ENCODE measurements around the gene PSORS1C2. TPM values are rescaled to one million over a fixed set of nuclear protein-coding genes. Genes with fewer than 3 reads are reported as not detected.

PSORS1C2 gene
- total RNA-seq, 2 experiments from 2014 or later = not detected

GRCh38 chr6:31162463-31163165 is 23.7 kb upstream of the PSORS1C2 start:
- peaks cover 25% of the 10 kb centered on the region for H3K4me1 Mint-ChIP-seq
- no peak overlapping the region for H3K4me3 Mint-ChIP-seq
- POLR2A ChIA-PET = no interaction called here
- no peak for DNase-seq
- no peak overlapping the region for H3K27ac Mint-ChIP-seq
- no peak for ATAC-seq (ENCODE audit: low read depth)
- no peaks in the 10 kb centered on the region for H3K27me3 Mint-ChIP-seq
- peaks cover 16% of the 10 kb centered on the region for H3K36me3 Mint-ChIP-seq
- H3K9me3 Mint-ChIP-seq = no peaks in the 10 kb centered on the region

- DNase-seq (no peak), ATAC-seq (ENCODE audit: low read depth) (no peak)
- Mint-ChIP-seq H3K27me3 (no peaks in the 10 kb centered on the region), H3K9me3 (no peaks in the 10 kb centered on the region), H3K4me3 (peak overlapping the region; percentile 44), H3K4me1 (peaks cover 29% of the 10 kb centered on the region), H3K36me3 (peaks cover 16% of the 10 kb centered on the region), H3K27ac (no peak overlapping the region)
- POLR2A ChIA-PET = interaction anchor here (0.6 to 1.2 kb wide), 2 partner anchors 322 to 448 kb away, joined by 3 read pairs; no protein-coding TSS in a partner anchor
Observed at GRCh38 chr6:31161216-31162126, 22.6 kb upstream of the PSORS1C2 start.

- Mint-ChIP-seq H3K4me3 (peak overlapping the region; percentile 99), H3K27ac (peak overlapping the region; percentile 95), H3K36me3 (peaks cover 23% of the 10 kb centered on the region), H3K27me3 (no peaks in the 10 kb centered on the region), H3K4me1 (peaks cover 29% of the 10 kb centered on the region), H3K9me3 (no peaks in the 10 kb centered on the region)
- POLR2A ChIA-PET = interaction anchor here (0.6 to 2.3 kb wide), 12 partner anchors 10 to 336 kb away, joined by 3 to 10 read pairs (median 4); partner anchors contain the start of gene VARS2
- ATAC-seq (ENCODE audit: low read depth) (peak; percentile 20), DNase-seq (peak; percentile 54)
Observed at GRCh38 chr6:31158863-31159855, 20.3 kb upstream of the PSORS1C2 start.

GRCh38 chr6:31158140-31158862 is 19.4 kb upstream of the PSORS1C2 start, which contains the start of gene TCF19:
TCF19 (plus strand) TSS chr6:31158589; CDS start chr6:31159470, 881 bp downstream.
- POLR2A ChIA-PET = interaction anchor here (0.6 to 2.3 kb wide), 11 partner anchors 8 to 541 kb away, joined by 3 to 10 read pairs (median 4); partner anchors contain the start of genes MRPS18B, PPP1R10 and VARS2
- Mint-ChIP-seq H3K4me1 (peaks cover 29% of the 10 kb centered on the region), H3K36me3 (peaks cover 23% of the 10 kb centered on the region), H3K27ac (peak within 1 kb of the TSS; percentile 95), H3K27me3 (no peaks in the 10 kb centered on the region), H3K4me3 (peak within 1 kb of the TSS; percentile 99), H3K9me3 (no peaks in the 10 kb centered on the region)
- DNase-seq (peak; percentile 99), ATAC-seq (ENCODE audit: low read depth) (peak; percentile 92)

- H3K9me3 Mint-ChIP-seq = no peaks in the 10 kb centered on the region
- H3K27ac Mint-ChIP-seq = peak within 1 kb of the TSS; percentile 95
- H3K4me1 Mint-ChIP-seq = peaks cover 26% of the 10 kb centered on the region
- ATAC-seq (ENCODE audit: low read depth) (no peak), DNase-seq (no peak)
- POLR2A ChIA-PET = interaction anchor here (1.5 to 2.3 kb wide), 6 partner anchors 9 to 540 kb away, joined by 3 to 10 read pairs (median 4); partner anchors contain the start of genes MRPS18B, PPP1R10 and VARS2
- no peaks in the 10 kb centered on the region for H3K27me3 Mint-ChIP-seq
- peaks cover 19% of the 10 kb centered on the region for H3K36me3 Mint-ChIP-seq
- peak within 1 kb of the TSS; percentile 99 for H3K4me3 Mint-ChIP-seq
Observed at GRCh38 chr6:31157513-31158139, 18.8 kb upstream of the PSORS1C2 start, which contains the start of gene CCHCR1. CCHCR1 (minus strand) TSS chr6:31157802; CDS start chr6:31157600, 202 bp downstream.

- DNase-seq (no peak), ATAC-seq (ENCODE audit: low read depth) (no peak)
- H3K36me3 Mint-ChIP-seq = peaks cover 16% of the 10 kb centered on the region
- H3K4me3 Mint-ChIP-seq = peak overlapping the region; percentile 99
- no peaks in the 10 kb centered on the region for H3K27me3 Mint-ChIP-seq
- no peak overlapping the region for H3K27ac Mint-ChIP-seq
- H3K9me3 Mint-ChIP-seq = no peaks in the 10 kb centered on the region
- POLR2A ChIA-PET = no interaction called here
- H3K4me1 Mint-ChIP-seq = peaks cover 20% of the 10 kb centered on the region
Observed at GRCh38 chr6:31156641-31157040, 17.8 kb upstream of the PSORS1C2 start.

- no peak for DNase-seq
- Mint-ChIP-seq H3K4me3 (no peak overlapping the region), H3K4me1 (peaks cover 6% of the 10 kb centered on the region), H3K36me3 (peaks cover 22% of the 10 kb centered on the region), H3K27ac (no peak overlapping the region), H3K27me3 (no peaks in the 10 kb centered on the region), H3K9me3 (no peaks in the 10 kb centered on the region)
- POLR2A ChIA-PET = no interaction called here
- no peak for ATAC-seq (ENCODE audit: low read depth)
Observed at GRCh38 chr6:31154436-31154835, 15.6 kb upstream of the PSORS1C2 start.

- POLR2A ChIA-PET = no interaction called here
- Mint-ChIP-seq H3K27ac (no peak overlapping the region), H3K4me1 (peaks cover 6% of the 10 kb centered on the region), H3K4me3 (no peak overlapping the region), H3K9me3 (no peaks in the 10 kb centered on the region), H3K36me3 (peaks cover 23% of the 10 kb centered on the region), H3K27me3 (no peaks in the 10 kb centered on the region)
- ATAC-seq (ENCODE audit: low read depth) = no peak
- DNase-seq = no peak
Observed at GRCh38 chr6:31152781-31153180, 13.9 kb upstream of the PSORS1C2 start.

- Mint-ChIP-seq H3K27me3 (no peaks in the 10 kb centered on the region), H3K4me3 (no peak overlapping the region), H3K4me1 (peaks cover 1% of the 10 kb centered on the region), H3K36me3 (peaks cover 22% of the 10 kb centered on the region), H3K9me3 (no peaks in the 10 kb centered on the region), H3K27ac (no peak overlapping the region)
- ATAC-seq (ENCODE audit: low read depth) = no peak
- POLR2A ChIA-PET = no interaction called here
- DNase-seq = no peak
Observed at GRCh38 chr6:31149827-31150447, 11.1 kb upstream of the PSORS1C2 start.

- ATAC-seq (ENCODE audit: low read depth) = no peak
Observed at GRCh38 chr6:31145386-31145785, 6.5 kb upstream of the PSORS1C2 start.

GRCh38 chr6:31144970-31145340 is 6.1 kb upstream of the PSORS1C2 start:
- DNase-seq (no peak), ATAC-seq (ENCODE audit: low read depth) (no peak)
- no peak overlapping the region for H3K4me3 Mint-ChIP-seq
- H3K27me3 Mint-ChIP-seq = peaks cover 2% of the 10 kb centered on the region
- no peaks in the 10 kb centered on the region for H3K9me3 Mint-ChIP-seq
- POLR2A ChIA-PET = interaction anchor here (0.6 to 1.0 kb wide), 2 partner anchors 221 to 603 kb away, joined by 3 read pairs; no protein-coding TSS in a partner anchor
- peaks cover 1% of the 10 kb centered on the region for H3K4me1 Mint-ChIP-seq
- H3K36me3 Mint-ChIP-seq = peaks cover 8% of the 10 kb centered on the region
- H3K27ac Mint-ChIP-seq = no peak overlapping the region

More at GRCh38 chr6:31145386-31145785, 6.5 kb upstream of the PSORS1C2 start:
- no peaks in the 10 kb centered on the region for H3K9me3 Mint-ChIP-seq
- no peak overlapping the region for H3K27ac Mint-ChIP-seq
- H3K4me1 Mint-ChIP-seq = peaks cover 1% of the 10 kb centered on the region
- no peak overlapping the region for H3K4me3 Mint-ChIP-seq
- POLR2A ChIA-PET = interaction anchor here (1.0 to 1.1 kb wide), 2 partner anchors 14 to 603 kb away, joined by 3 to 4 read pairs; no protein-coding TSS in a partner anchor
- H3K36me3 Mint-ChIP-seq = peaks cover 11% of the 10 kb centered on the region
- no peak for DNase-seq
- H3K27me3 Mint-ChIP-seq = no peaks in the 10 kb centered on the region
